Right lobe of liver (tissue), 6 donors: ENCODE data around the gene PRKAA1. TPM values are rescaled to one million over a fixed set of nuclear protein-coding genes. Genes with fewer than 3 reads are reported as not detected.

Experiments used
- ATAC-seq, 4 donors: fragments of 200-7000 bp; cut with Tn5 transposase; one replicate each; pipeline ENCODE4 v1.9.1; 2020; ENCODE audit warnings: mild to moderate bottlenecking in 4 of 4, moderate library complexity in 4 of 4
- DNase-seq, 3 donors: peaks; one replicate each; pipeline ENCODE4 v3.0.0-alpha.2; 2020
- H3K27ac ChIP-seq, 3 donors: fragments of 200-600 bp; one replicate each; pipeline ENCODE4 v1.8.0; 2022
- H3K27me3 ChIP-seq, 2 donors: fragments of 200-600 bp; one replicate each; pipeline ENCODE4 v1.8.0; 2022
- H3K36me3 ChIP-seq, 4 donors: fragments of 200-600 bp; sonication (generic) in 1 of 4; one replicate each; pipeline versions ENCODE4 v1.5.1 to v1.8.0; 2017 to 2022; ENCODE audit warnings: control low read depth in 1 of 4
- H3K4me1 ChIP-seq, 4 donors: fragments of 200-600 bp; sonication (generic) in 1 of 4; one replicate each; pipeline versions ENCODE4 v1.5.1 to v1.8.0; 2017 to 2022; ENCODE audit warnings: control low read depth in 1 of 4
- H3K4me3 ChIP-seq, 3 donors: fragments of 200-600 bp; one replicate each; pipeline ENCODE4 v1.8.0; 2022
- H3K9me3 ChIP-seq, 4 donors: fragments of 200-600 bp; sonication (generic) in 1 of 4; one replicate each; pipeline versions ENCODE4 v1.5.1 to v1.8.0; 2017 to 2022; ENCODE audit warnings: control low read depth in 1 of 4
- POLR2A ChIP-seq: fragments of 450-650 bp; IDR thresholded peaks from one replicate; pipeline ENCODE4 v1.6.1; 2017; ENCODE audit warnings: antibody characterized with exemption, mild to moderate bottlenecking
- WGBS: methylation state at CpG from one replicate; pipeline ENCODE4 v1.1.6; 2018; ENCODE audit warnings: low coverage, low lambda C conversion rate; ENCODE audit not compliant: insufficient coverage; ENCODE audit errors: missing lambda C conversion rate; 5-methylcytosine and 5-hydroxymethylcytosine counted together
- intact Hi-C, 2 donors: fragments of 100-400 bp; cut with DNase I; formaldehyde crosslinking; loops; one replicate each; pipeline versions ENCODE4 v1.11.2 to v1.14.1; 2022
- total RNA-seq, 6 experiments: library from RNA; depleted of rRNA in 2 of 6; stranded (reverse); fragments of >200 nt in 2 of 6; fragmentation: NEBNext Ultra II Directional in 3 of 6; extraction: Animal tissue kit (Norgen Biotek cat#: 25700) in 3 of 6; gene quantifications; one replicate each; pipeline versions ENCODE4 v1.1.0 to v1.2.4, GENCODE V29; 2016 to 2023
- TF ChIP-seq, protein P1 (sequence below), 4 donors: fragments of 200-600 bp in 3 of 4; fragments of 450-650 bp in 1 of 4; IDR thresholded peaks; one replicate each; pipeline versions ENCODE4 v1.5.1 to v1.8.0; 2016 to 2022; ENCODE audit warnings: antibody characterized with exemption in 4 of 4, mild to moderate bottlenecking in 2 of 4
- donor health status: DM: no; HTN: yes; CAD: no.
- donor health status: DM: no; HTN: no; CAD: no.
- donor health status: DM: no; HTN: no; CAD: no.
- donor health status: DM: no; HTN: yes; CAD: no.
- donor health status: DM: no; HTN: yes; CAD: no.

PRKAA1 gene
- total RNA-seq, 6 experiments from 2014 or later = 36.7 to 82.4 (median 69.9) TPM

DNA sequence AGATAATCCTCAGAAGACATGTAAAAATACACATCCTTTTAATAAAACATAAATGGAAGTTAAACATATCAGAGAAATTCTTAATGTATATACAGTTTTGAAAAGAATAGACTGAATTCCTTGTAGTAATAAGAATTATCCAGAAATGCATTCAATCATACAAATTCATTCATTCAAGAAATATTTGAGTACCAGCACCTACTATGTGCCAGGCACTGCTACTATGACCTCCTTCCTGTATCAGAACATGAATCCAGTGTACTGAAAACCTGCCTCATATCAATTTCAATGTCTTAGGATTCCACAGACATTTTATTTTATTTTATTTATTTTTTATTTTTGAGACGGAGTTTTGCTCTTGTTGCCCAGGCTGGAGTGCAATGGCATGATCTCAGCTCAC lies 13.3 kb downstream of the PRKAA1 start:
- H3K27ac ChIP-seq = peak overlapping the region; percentile 58 to 84 (median 81)
- H3K27me3 ChIP-seq = no peaks in the 10 kb centered on the region
- ATAC-seq (no peak), DNase-seq (no peak)
- no peak for TF ChIP-seq POLR2A
- TF ChIP-seq, protein P1, sequence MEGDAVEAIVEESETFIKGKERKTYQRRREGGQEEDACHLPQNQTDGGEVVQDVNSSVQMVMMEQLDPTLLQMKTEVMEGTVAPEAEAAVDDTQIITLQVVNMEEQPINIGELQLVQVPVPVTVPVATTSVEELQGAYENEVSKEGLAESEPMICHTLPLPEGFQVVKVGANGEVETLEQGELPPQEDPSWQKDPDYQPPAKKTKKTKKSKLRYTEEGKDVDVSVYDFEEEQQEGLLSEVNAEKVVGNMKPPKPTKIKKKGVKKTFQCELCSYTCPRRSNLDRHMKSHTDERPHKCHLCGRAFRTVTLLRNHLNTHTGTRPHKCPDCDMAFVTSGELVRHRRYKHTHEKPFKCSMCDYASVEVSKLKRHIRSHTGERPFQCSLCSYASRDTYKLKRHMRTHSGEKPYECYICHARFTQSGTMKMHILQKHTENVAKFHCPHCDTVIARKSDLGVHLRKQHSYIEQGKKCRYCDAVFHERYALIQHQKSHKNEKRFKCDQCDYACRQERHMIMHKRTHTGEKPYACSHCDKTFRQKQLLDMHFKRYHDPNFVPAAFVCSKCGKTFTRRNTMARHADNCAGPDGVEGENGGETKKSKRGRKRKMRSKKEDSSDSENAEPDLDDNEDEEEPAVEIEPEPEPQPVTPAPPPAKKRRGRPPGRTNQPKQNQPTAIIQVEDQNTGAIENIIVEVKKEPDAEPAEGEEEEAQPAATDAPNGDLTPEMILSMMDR (IDR thresholded peaks at IDR 0.05) = no peak
- H3K9me3 ChIP-seq = no peaks in the 10 kb centered on the region
- WGBS = 50% methylated on average over 1 of the region's 1 CpG
- peaks cover 0 to 63% (median 21%) of the 10 kb centered on the region in 4 donors for H3K4me1 ChIP-seq
- no peaks in the 10 kb centered on the region for H3K36me3 ChIP-seq
- intact Hi-C loops = no loop called here
- H3K4me3 ChIP-seq = peak overlapping the region in 1 of 3 donors; percentile 5

GRCh38 chr5:40784027-40784653 lies 14.0 kb downstream of the PRKAA1 start:
- Histone ChIP-seq H3K27me3 (no peaks in the 10 kb centered on the region), H3K4me3 (peak overlapping the region in 2 of 3 donors; percentile 5 to 13), H3K36me3 (no peaks in the 10 kb centered on the region), H3K27ac (peak overlapping the region; percentile 58 to 84 (median 81)), H3K9me3 (no peaks in the 10 kb centered on the region), H3K4me1 (peaks cover 0 to 68% (median 21%) of the 10 kb centered on the region in 4 donors)
- 40% methylated on average over 1 of the region's 1 CpG for WGBS
- intact Hi-C loops = no loop called here
- ATAC-seq (peak; percentile 80 to 94 (median 88)), DNase-seq (no peak)
- TF ChIP-seq, protein P1 (IDR thresholded peaks at IDR 0.05) = no peak
- peak; percentile 87 for TF ChIP-seq POLR2A

- H3K27ac ChIP-seq = peak overlapping the region in 1 of 3 donors; percentile 48
- no peak for ATAC-seq
- TF ChIP-seq, protein P1 (IDR thresholded peaks at IDR 0.05) = no peak
- TF ChIP-seq POLR2A = no peak
Measured at GRCh38 chr5:40781843-40782409, 16.2 kb downstream of the PRKAA1 start.

GRCh38 chr5:40780858-40781257 lies 17.3 kb downstream of the PRKAA1 start:
- TF ChIP-seq, protein P1 (IDR thresholded peaks at IDR 0.05) = no peak
- TF ChIP-seq POLR2A = no peak
- intact Hi-C loops = no loop called here
- ATAC-seq = no peak

More at GRCh38 chr5:40781843-40782409, 16.2 kb downstream of the PRKAA1 start:
- Histone ChIP-seq H3K4me1 (peaks cover 0 to 66% (median 21%) of the 10 kb centered on the region in 4 donors), H3K9me3 (no peaks in the 10 kb centered on the region), H3K36me3 (peaks cover 0 to 3% (median under 1%) of the 10 kb centered on the region in 4 donors), H3K4me3 (no peak overlapping the region), H3K27me3 (no peaks in the 10 kb centered on the region)
- intact Hi-C loops = no loop called here
- no peak for DNase-seq

More at GRCh38 chr5:40780858-40781257, 17.3 kb downstream of the PRKAA1 start:
- DNase-seq = no peak
- Histone ChIP-seq H3K4me1 (peaks cover 0 to 74% (median 24%) of the 10 kb centered on the region in 4 donors), H3K4me3 (no peak overlapping the region), H3K9me3 (no peaks in the 10 kb centered on the region), H3K36me3 (peaks cover 0 to 10% (median 4%) of the 10 kb centered on the region in 4 donors), H3K27me3 (no peaks in the 10 kb centered on the region), H3K27ac (peak overlapping the region; percentile 48 to 64 (median 63))
- WGBS = 39% methylated on average over 3 of the region's 3 CpGs
